OCI-LY7 (cell line): ENCODE results near the gene FIBP.

ENCODE experiments used
- CTCF ChIP-seq: fragments of 200-600 bp; sonication (generic); conservative IDR thresholded peaks from 2 replicates; pipeline ENCODE4 v1.5.1; 2014; ENCODE audit warnings: mild to moderate bottlenecking, antibody characterized with exemption, low read length, moderate library complexity, mixed read lengths
- EZH2phosphoT487 ChIP-seq: fragments of 200-600 bp; sonication (generic); IDR thresholded peaks from 2 replicates; pipeline ENCODE4 v1.6.1; 2018; ENCODE audit warnings: low read depth, borderline replicate concordance, mild to moderate bottlenecking, mixed run types, antibody characterized with exemption, low read length, moderate library complexity, mixed read lengths

DNA sequence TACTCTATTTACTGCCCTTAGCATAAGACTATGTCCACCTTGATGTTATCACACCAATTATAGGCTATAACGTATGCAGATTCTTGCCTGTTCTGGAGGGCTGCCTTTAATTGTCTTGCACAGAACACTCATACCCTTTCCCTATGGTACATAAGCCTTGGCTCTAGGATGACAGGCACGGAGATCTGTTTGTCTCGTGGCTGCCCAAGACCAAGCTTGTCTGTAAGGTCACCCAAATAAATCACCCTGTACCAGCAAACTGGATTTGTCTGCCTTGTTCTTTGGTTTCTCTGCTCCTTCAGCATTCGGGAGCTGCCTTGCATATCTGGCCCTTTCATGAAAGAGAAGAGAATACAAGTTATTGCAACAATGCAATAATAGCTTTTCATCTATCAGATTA, 49.5 kb upstream of the FIBP start:
- TF ChIP-seq CTCF, result no peak
- TF ChIP-seq EZH2phosphoT487, result no peak
